ENCODE data around the gene CLDN24. TPM values are rescaled to one million over a fixed set of nuclear protein-coding genes. Genes with fewer than 3 reads are reported as not detected.

CLDN24 gene
- total RNA-seq, 1 experiment from 2014 or later: not detected

GRCh38 chr4:183352546-183352945 is 30.3 kb upstream of the CLDN24 start:
- no peak for ATAC-seq
- intact Hi-C loops (cut with micrococcal nuclease; ENCODE audit: unreplicated experiment) (no loop called here), in situ Hi-C loops (cut with HindIII; ENCODE audit: low pct_unique_long_range_greater_than_20kb, low sequenced_read_pairs) (no loop called here)
- TF ChIP-seq SIN3A (IDR thresholded peaks at IDR 0.05; ENCODE audit: borderline replicate concordance, insufficient read depth, low read depth, low read length): no peak
- no peak for TF ChIP-seq POLR2AphosphoS5 (IDR thresholded peaks at IDR 0.05; ENCODE audit: low read depth, low read length)
- no peak for TF ChIP-seq CTCF (IDR thresholded peaks at IDR 0.05)
- no peak for TF ChIP-seq REST (IDR thresholded peaks at IDR 0.05; ENCODE audit: insufficient read depth in 1 of 2, low read depth in 2 of 2, low read length in 1 of 2)
- TF ChIP-seq TCF7L2 (IDR thresholded peaks at IDR 0.05; ENCODE audit: low read depth, low read length): no peak
- Histone ChIP-seq H3K9me3 (ENCODE audit: control insufficient read depth, insufficient read depth, low read depth, low read length) (no peaks in the 10 kb centered on the region), H3K4me1 (ENCODE audit: control insufficient read depth, insufficient read depth, low read length) (no peaks in the 10 kb centered on the region), H3K27me3 (ENCODE audit: control insufficient read depth, insufficient read depth, low read length) (no peaks in the 10 kb centered on the region), H3K36me3 (ENCODE audit: control insufficient read depth, insufficient read depth, low read length) (no peaks in the 10 kb centered on the region), H3K27ac (ENCODE audit: low read length) (no peak overlapping the region), H3K4me3 (ENCODE audit: low read depth in 2 of 2, low read length in 2 of 2) (no peak overlapping the region)
- no peak for DNase-seq (ENCODE audit: low read depth, low spot score)
- POLR2A ChIA-PET: interaction anchor here (0.6 kb wide), 1 partner anchor 46 kb away, joined by 6 read pairs; no protein-coding TSS in a partner anchor
- BruUV-seq (replicated peaks): no TSS peak
- CTCF ChIA-PET: no interaction called here

GRCh38 chr4:183350317-183351071 is 28.3 kb upstream of the CLDN24 start:
- no peaks in the 10 kb centered on the region for H3K9me3 ChIP-seq (ENCODE audit: control insufficient read depth, insufficient read depth, low read depth, low read length)
- H3K27me3 ChIP-seq (ENCODE audit: control insufficient read depth, insufficient read depth, low read length): no peaks in the 10 kb centered on the region
- intact Hi-C loops (cut with micrococcal nuclease; ENCODE audit: unreplicated experiment) (no loop called here), in situ Hi-C loops (cut with HindIII; ENCODE audit: low pct_unique_long_range_greater_than_20kb, low sequenced_read_pairs) (no loop called here)
- H3K4me1 ChIP-seq (ENCODE audit: control insufficient read depth, insufficient read depth, low read length): no peaks in the 10 kb centered on the region
- H3K27ac ChIP-seq (ENCODE audit: low read length): no peak overlapping the region
- BruUV-seq (replicated peaks): no TSS peak
- ATAC-seq (no peak), DNase-seq (ENCODE audit: low read depth, low spot score) (no peak)
- no peak for TF ChIP-seq SIN3A (IDR thresholded peaks at IDR 0.05; ENCODE audit: borderline replicate concordance, insufficient read depth, low read depth, low read length)
- TF ChIP-seq POLR2AphosphoS5 (IDR thresholded peaks at IDR 0.05; ENCODE audit: low read depth, low read length): no peak
- no peak for TF ChIP-seq TCF7L2 (IDR thresholded peaks at IDR 0.05; ENCODE audit: low read depth, low read length)
- no peak for TF ChIP-seq CTCF (IDR thresholded peaks at IDR 0.05)
- no peak for TF ChIP-seq REST (IDR thresholded peaks at IDR 0.05; ENCODE audit: insufficient read depth in 1 of 2, low read depth in 2 of 2, low read length in 1 of 2)
- no peak overlapping the region for H3K4me3 ChIP-seq (ENCODE audit: low read depth in 2 of 2, low read length in 2 of 2)
- POLR2A ChIA-PET: no interaction called here
- CTCF ChIA-PET: no interaction called here
- no peaks in the 10 kb centered on the region for H3K36me3 ChIP-seq (ENCODE audit: control insufficient read depth, insufficient read depth, low read length)

Measured in Panc1 (cell line).